SK-N-SH (cell line): ENCODE results near the gene MBD3. TPM values are rescaled to one million over a fixed set of nuclear protein-coding genes. Genes with fewer than 3 reads are reported as not detected.

Source experiments
- CTCF ChIA-PET: fragments of 300-600, 350-600 bp; formaldehyde crosslinking; extraction: SDS; loops from one replicate; lab custom pipeline; 2021; lab: Yijun Ruan, JAX
- POLR2A ChIA-PET: fragments of 350-600 bp; sonication (Branson Sonifier 250); formaldehyde crosslinking; extraction: SDS; loops from one replicate; lab custom pipeline; 2020; ENCODE audit warnings: antibody characterized with exemption, inconsistent platforms; lab: Yijun Ruan, JAX
- DNase-seq: peaks from one replicate; pipeline ENCODE4 v3.0.0; 2012
- H2AFZ ChIP-seq: fragments of 200-600 bp; sonication (generic); 2 replicates; pipeline ENCODE4 v1.8.1; 2016; ENCODE audit warnings: antibody characterized with exemption, mild to moderate bottlenecking, low read depth
- H3F3A ChIP-seq: fragments of 200-600 bp; sonication (generic); replicated peaks from 2 replicates; pipeline ENCODE3; 2016; ENCODE audit warnings: antibody characterized with exemption, mild to moderate bottlenecking; ENCODE audit not compliant: insufficient read depth
- H3K27ac ChIP-seq, 2 experiments: fragments of 200-500 bp in 1 of 2; fragments of 200-600 bp in 1 of 2; sonication (Bioruptor generic) in 1 of 2; sonication (generic), shearing (Covaris generic) in 1 of 2; 2 replicates each; pipeline versions ENCODE4 v1.5.1 to v1.6.1; 2014 to 2016; ENCODE audit warnings: low read depth in 2 of 2, inconsistent platforms in 1 of 2, low read length in 1 of 2, mild to moderate bottlenecking in 1 of 2, mixed read lengths in 1 of 2
- H3K27me3 ChIP-seq: fragments of 200-600 bp; sonication (generic), shearing (Covaris generic); 2 replicates; pipeline ENCODE4 v1.6.1; 2016; ENCODE audit warnings: mixed run types; ENCODE audit not compliant: insufficient read depth
- H3K36me3 ChIP-seq, 2 experiments: fragments of 200-500 bp in 1 of 2; fragments of 200-600 bp in 1 of 2; sonication (Bioruptor generic) in 1 of 2; sonication (generic) in 1 of 2; replicated peaks in 1 of 2; 2 replicates each; pipeline versions ENCODE3 to v1.5.1; 2014 to 2016; ENCODE audit warnings: low read length in 1 of 2, mild to moderate bottlenecking in 1 of 2; ENCODE audit not compliant: insufficient read depth in 2 of 2, control insufficient read depth in 1 of 2
- H3K4me1 ChIP-seq, 2 experiments: fragments of 200-500 bp in 1 of 2; fragments of 200-600 bp in 1 of 2; sonication (Bioruptor generic) in 1 of 2; sonication (generic), shearing (Covaris generic) in 1 of 2; 2 replicates each; pipeline versions ENCODE4 v1.5.1 to v1.6.1; 2014 to 2016; ENCODE audit warnings: low read depth in 1 of 2, low read length in 1 of 2, mixed run types in 1 of 2; ENCODE audit not compliant: insufficient read depth in 2 of 2, control insufficient read depth in 1 of 2
- H3K4me2 ChIP-seq: fragments of 200-600 bp; sonication (generic), shearing (Covaris generic); 2 replicates; pipeline ENCODE4 v1.6.1; 2017; ENCODE audit warnings: mixed run types
- H3K4me3 ChIP-seq, 2 experiments: fragments of 200-500 bp in 1 of 2; fragments of 200-600 bp in 1 of 2; sonication (Bioruptor generic) in 1 of 2; sonication (generic), shearing (Covaris generic) in 1 of 2; 2 replicates each; pipeline versions ENCODE4 v1.5.1 to v1.8.1; 2014 to 2016; ENCODE audit warnings: low read depth in 2 of 2, inconsistent platforms in 1 of 2, low read length in 1 of 2, mild to moderate bottlenecking in 1 of 2, mixed read lengths in 1 of 2, moderate library complexity in 1 of 2
- H3K79me2 ChIP-seq: fragments of 200-600 bp; sonication (generic); 2 replicates; pipeline ENCODE4 v1.8.1; 2017; ENCODE audit warnings: mild to moderate bottlenecking; ENCODE audit not compliant: insufficient read depth
- H3K9ac ChIP-seq: fragments of 200-600 bp; sonication (generic); 2 replicates; pipeline ENCODE4 v1.6.1; 2017; ENCODE audit warnings: mixed run types
- H3K9me2 ChIP-seq: fragments of 200-600 bp; sonication (generic); 2 replicates; pipeline ENCODE4 v1.6.1; 2017; ENCODE audit warnings: mixed run types
- H3K9me3 ChIP-seq: fragments of 200-600 bp; sonication (generic); 2 replicates; pipeline ENCODE4 v1.6.1; 2017; ENCODE audit warnings: mixed run types, mild to moderate bottlenecking, moderate library complexity
- H4K20me1 ChIP-seq: fragments of 200-600 bp; sonication (generic); 2 replicates; pipeline ENCODE4 v1.6.1; 2017; ENCODE audit warnings: mild to moderate bottlenecking, mixed run types; ENCODE audit not compliant: insufficient read depth
- EP300 ChIP-seq, 2 experiments: IDR thresholded peaks; 2 replicates each; pipeline versions ENCODE4 v1.4.0 to v1.6.1; 2012; ENCODE audit warnings: borderline replicate concordance in 1 of 2, low read depth in 1 of 2, low read length in 1 of 2
- FOSL2 ChIP-seq: IDR thresholded peaks from 2 replicates; pipeline ENCODE4 v1.4.0; 2012; ENCODE audit warnings: low read depth, mild to moderate bottlenecking, moderate library complexity, borderline replicate concordance
- FOXM1 ChIP-seq: IDR thresholded peaks from 2 replicates; pipeline ENCODE4 v1.4.0; 2012; ENCODE audit warnings: low read depth, mild to moderate bottlenecking
- GABPA ChIP-seq: IDR thresholded peaks from 2 replicates; pipeline ENCODE4 v1.4.0; 2012; ENCODE audit warnings: low read depth, mild to moderate bottlenecking
- JUND ChIP-seq: IDR thresholded peaks from 2 replicates; pipeline ENCODE4 v1.4.0; 2012
- MAX ChIP-seq: IDR thresholded peaks from 2 replicates; pipeline ENCODE4 v1.4.0; 2012; ENCODE audit warnings: low read depth
- NRF1 ChIP-seq: IDR thresholded peaks from 2 replicates; pipeline ENCODE4 v1.6.1; 2012; ENCODE audit warnings: low read depth, mild to moderate bottlenecking, low read length
- POLR2AphosphoS5 ChIP-seq: IDR thresholded peaks from 2 replicates; pipeline ENCODE4 v1.6.1; 2012; ENCODE audit warnings: low read depth, low read length
- RAD21 ChIP-seq: IDR thresholded peaks from 2 replicates; pipeline ENCODE4 v1.6.1; 2012; ENCODE audit warnings: mild to moderate bottlenecking, low read length
- SIN3A ChIP-seq: IDR thresholded peaks from 2 replicates; pipeline ENCODE4 v1.6.1; 2012; ENCODE audit warnings: low read depth, mild to moderate bottlenecking, low read length, moderate library complexity, borderline replicate concordance
- TAF1 ChIP-seq: IDR thresholded peaks from 2 replicates; pipeline ENCODE4 v1.6.1; 2012; ENCODE audit warnings: low read depth, mild to moderate bottlenecking, low read length, moderate library complexity, borderline replicate concordance
- TCF12 ChIP-seq: IDR thresholded peaks from 2 replicates; pipeline ENCODE4 v1.4.0; 2012
- TEAD4 ChIP-seq: IDR thresholded peaks from 2 replicates; pipeline ENCODE4 v1.4.0; 2012; ENCODE audit warnings: mild to moderate bottlenecking, borderline replicate concordance; ENCODE audit not compliant: insufficient read depth
- YY1 ChIP-seq: IDR thresholded peaks from 2 replicates; pipeline ENCODE4 v1.4.0; 2012; ENCODE audit warnings: low read depth, mild to moderate bottlenecking
- ZBTB33 ChIP-seq: IDR thresholded peaks from 2 replicates; pipeline ENCODE4 v1.4.0; 2012; ENCODE audit warnings: low read depth, borderline replicate concordance
- WGBS: methylation state at CpG from one replicate; pipeline ENCODE4 v1.1.6; 2017; ENCODE audit warnings: low lambda C conversion rate; 5-methylcytosine and 5-hydroxymethylcytosine counted together
- polyA plus RNA-seq, 3 experiments: library from polyadenylated mRNA; depleted of rRNA; stranded (reverse); fragments of >200 nt; gene quantifications; 2 replicates each; pipeline ENCODE4 v1.2.3, GENCODE V29; 2012
- TF ChIP-seq, protein P1 (sequence below): IDR thresholded peaks from 2 replicates; pipeline ENCODE4 v1.6.1; 2012; ENCODE audit warnings: mild to moderate bottlenecking, low read depth, low read length, moderate library complexity

Gene MBD3
- polyA plus RNA-seq, 1 of the 3 experiments (the other 2 are of a cell fraction) = 96.5 TPM

DNA sequence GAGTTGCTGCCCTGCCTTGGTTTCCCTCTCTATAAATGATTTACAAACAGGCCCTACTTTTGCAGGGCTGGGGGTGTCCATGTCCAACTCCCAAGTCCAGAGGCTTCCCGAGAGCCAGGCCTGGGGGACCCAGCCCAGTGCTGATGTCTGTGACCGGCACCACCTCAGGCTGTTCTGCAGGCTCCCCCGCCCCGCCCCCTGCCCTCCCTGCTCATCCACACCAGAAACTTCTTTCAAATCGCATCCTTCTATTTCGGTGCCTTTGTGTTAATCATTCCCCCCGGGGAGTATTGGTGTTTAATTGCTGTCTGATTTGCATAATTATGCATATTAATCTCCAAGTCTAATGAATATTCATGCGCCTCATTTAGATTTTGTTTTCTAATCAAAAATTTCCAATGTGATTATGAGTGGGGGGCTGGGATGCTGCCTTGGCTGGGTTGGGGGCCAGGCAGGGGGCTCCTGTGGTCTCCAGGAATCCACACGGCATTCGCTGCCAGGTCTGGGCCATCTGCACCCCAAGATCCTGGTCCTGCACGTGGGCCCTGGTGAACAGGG lies 40.7 kb upstream of the MBD3 start:
- Histone ChIP-seq H3K4me1 (no peaks in the 10 kb centered on the region), H3K27me3 (no peaks in the 10 kb centered on the region), H3K9me2 (no peaks in the 10 kb centered on the region), H2AFZ (no peak overlapping the region), H3K4me3 (no peak overlapping the region), H3K27ac (no peak overlapping the region), H3K79me2 (peaks cover 49% of the 10 kb centered on the region), H3K9ac (no peak overlapping the region), H4K20me1 (peaks cover 42% of the 10 kb centered on the region), H3K36me3 (peaks cover 16 to 48% of the 10 kb centered on the region in 2 experiments), H3F3A (no peaks in the 10 kb centered on the region), H3K9me3 (no peaks in the 10 kb centered on the region), H3K4me2 (no peak overlapping the region)
- no peak for DNase-seq
- POLR2A ChIA-PET = no interaction called here
- 91% methylated on average over 9 of the region's 11 CpGs for WGBS
- TF ChIP-seq JUND = no peak
- no peak for TF ChIP-seq ZBTB33
- no peak for TF ChIP-seq GABPA
- no peak for TF ChIP-seq TCF12
- TF ChIP-seq EP300 (IDR thresholded peaks at IDR 0.05; ENCODE audit: borderline replicate concordance in 1 of 2, low read depth in 1 of 2, low read length in 1 of 2) = no peak
- TF ChIP-seq SIN3A = no peak
- no peak for TF ChIP-seq MAX
- TF ChIP-seq TAF1 = no peak
- TF ChIP-seq POLR2AphosphoS5 = no peak
- TF ChIP-seq, protein P1, sequence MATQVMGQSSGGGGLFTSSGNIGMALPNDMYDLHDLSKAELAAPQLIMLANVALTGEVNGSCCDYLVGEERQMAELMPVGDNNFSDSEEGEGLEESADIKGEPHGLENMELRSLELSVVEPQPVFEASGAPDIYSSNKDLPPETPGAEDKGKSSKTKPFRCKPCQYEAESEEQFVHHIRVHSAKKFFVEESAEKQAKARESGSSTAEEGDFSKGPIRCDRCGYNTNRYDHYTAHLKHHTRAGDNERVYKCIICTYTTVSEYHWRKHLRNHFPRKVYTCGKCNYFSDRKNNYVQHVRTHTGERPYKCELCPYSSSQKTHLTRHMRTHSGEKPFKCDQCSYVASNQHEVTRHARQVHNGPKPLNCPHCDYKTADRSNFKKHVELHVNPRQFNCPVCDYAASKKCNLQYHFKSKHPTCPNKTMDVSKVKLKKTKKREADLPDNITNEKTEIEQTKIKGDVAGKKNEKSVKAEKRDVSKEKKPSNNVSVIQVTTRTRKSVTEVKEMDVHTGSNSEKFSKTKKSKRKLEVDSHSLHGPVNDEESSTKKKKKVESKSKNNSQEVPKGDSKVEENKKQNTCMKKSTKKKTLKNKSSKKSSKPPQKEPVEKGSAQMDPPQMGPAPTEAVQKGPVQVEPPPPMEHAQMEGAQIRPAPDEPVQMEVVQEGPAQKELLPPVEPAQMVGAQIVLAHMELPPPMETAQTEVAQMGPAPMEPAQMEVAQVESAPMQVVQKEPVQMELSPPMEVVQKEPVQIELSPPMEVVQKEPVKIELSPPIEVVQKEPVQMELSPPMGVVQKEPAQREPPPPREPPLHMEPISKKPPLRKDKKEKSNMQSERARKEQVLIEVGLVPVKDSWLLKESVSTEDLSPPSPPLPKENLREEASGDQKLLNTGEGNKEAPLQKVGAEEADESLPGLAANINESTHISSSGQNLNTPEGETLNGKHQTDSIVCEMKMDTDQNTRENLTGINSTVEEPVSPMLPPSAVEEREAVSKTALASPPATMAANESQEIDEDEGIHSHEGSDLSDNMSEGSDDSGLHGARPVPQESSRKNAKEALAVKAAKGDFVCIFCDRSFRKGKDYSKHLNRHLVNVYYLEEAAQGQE = no peak
- no peak for TF ChIP-seq YY1
- no peak for TF ChIP-seq NRF1
- no peak for TF ChIP-seq TEAD4
- no peak for TF ChIP-seq RAD21
- TF ChIP-seq FOSL2 = no peak
- no peak for TF ChIP-seq FOXM1
- CTCF ChIA-PET = no interaction called here
